ENCODE results near the gene KRTAP10-11. TPM values are rescaled to one million over a fixed set of nuclear protein-coding genes. Genes with fewer than 3 reads are reported as not detected.
"Not testable (repeated sequence)": the region's sequence is repeated elsewhere in the genome, so short reads cannot be mapped to it uniquely, and the experiment has no call there.

The KRTAP10-11 gene
- total and polyA plus RNA-seq, 4 donors, result not detected

DNA sequence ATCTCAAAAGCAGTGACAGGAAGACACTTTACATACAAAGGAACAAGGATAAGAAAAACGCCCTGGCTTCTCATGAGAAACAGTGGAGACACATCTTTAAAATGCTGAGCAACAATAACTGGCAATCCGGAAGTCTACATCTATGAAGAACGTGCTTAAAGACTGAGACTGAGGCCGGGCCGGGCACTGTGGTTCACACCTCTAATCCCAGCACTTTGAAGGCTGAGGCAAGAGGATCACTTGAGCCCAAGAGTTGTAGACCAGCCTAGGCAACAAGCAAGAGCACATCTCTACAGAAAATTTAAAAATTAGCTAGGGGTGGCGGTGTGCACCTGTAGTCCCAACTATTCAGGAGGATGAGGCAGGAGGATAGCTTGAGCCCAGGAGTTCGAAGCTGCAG, 37.9 kb downstream of the KRTAP10-11 start:
- H3K27ac ChIP-seq (ENCODE audit: low read depth in 1 of 2, low read length in 2 of 2), result no peak overlapping the region
- H3K9ac ChIP-seq (ENCODE audit: low read depth in 1 of 2, low read length in 2 of 2), result no peak overlapping the region
- no peaks in the 10 kb centered on the region for H3K9me3 ChIP-seq (ENCODE audit: control insufficient read depth in 4 of 4, low read length in 3 of 4)
- no peak overlapping the region for H3K4me3 ChIP-seq (ENCODE audit: low read depth in 1 of 3, low read length in 3 of 3)
- no peak for DNase-seq (ENCODE audit: low spot score)
- no peak for TF ChIP-seq JUND (IDR thresholded peaks at IDR 0.05)
- TF ChIP-seq, protein P1, sequence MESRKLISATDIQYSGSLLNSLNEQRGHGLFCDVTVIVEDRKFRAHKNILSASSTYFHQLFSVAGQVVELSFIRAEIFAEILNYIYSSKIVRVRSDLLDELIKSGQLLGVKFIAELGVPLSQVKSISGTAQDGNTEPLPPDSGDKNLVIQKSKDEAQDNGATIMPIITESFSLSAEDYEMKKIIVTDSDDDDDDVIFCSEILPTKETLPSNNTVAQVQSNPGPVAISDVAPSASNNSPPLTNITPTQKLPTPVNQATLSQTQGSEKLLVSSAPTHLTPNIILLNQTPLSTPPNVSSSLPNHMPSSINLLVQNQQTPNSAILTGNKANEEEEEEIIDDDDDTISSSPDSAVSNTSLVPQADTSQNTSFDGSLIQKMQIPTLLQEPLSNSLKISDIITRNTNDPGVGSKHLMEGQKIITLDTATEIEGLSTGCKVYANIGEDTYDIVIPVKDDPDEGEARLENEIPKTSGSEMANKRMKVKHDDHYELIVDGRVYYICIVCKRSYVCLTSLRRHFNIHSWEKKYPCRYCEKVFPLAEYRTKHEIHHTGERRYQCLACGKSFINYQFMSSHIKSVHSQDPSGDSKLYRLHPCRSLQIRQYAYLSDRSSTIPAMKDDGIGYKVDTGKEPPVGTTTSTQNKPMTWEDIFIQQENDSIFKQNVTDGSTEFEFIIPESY (IDR thresholded peaks at IDR 0.05), result no peak
- no peak for TF ChIP-seq EGR1 (IDR thresholded peaks at IDR 0.05; ENCODE audit: low read depth in 2 of 2)
- no peak for TF ChIP-seq SP1 (IDR thresholded peaks at IDR 0.05)
- no peak for TF ChIP-seq FOXA1 (IDR thresholded peaks at IDR 0.05)
- no peak for TF ChIP-seq HNF4G (IDR thresholded peaks at IDR 0.05)
- no peak for TF ChIP-seq YY1 (IDR thresholded peaks at IDR 0.05)
- TF ChIP-seq, protein P2, sequence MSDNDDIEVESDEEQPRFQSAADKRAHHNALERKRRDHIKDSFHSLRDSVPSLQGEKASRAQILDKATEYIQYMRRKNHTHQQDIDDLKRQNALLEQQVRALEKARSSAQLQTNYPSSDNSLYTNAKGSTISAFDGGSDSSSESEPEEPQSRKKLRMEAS (IDR thresholded peaks at IDR 0.05), result no peak
- TF ChIP-seq, protein P3, sequence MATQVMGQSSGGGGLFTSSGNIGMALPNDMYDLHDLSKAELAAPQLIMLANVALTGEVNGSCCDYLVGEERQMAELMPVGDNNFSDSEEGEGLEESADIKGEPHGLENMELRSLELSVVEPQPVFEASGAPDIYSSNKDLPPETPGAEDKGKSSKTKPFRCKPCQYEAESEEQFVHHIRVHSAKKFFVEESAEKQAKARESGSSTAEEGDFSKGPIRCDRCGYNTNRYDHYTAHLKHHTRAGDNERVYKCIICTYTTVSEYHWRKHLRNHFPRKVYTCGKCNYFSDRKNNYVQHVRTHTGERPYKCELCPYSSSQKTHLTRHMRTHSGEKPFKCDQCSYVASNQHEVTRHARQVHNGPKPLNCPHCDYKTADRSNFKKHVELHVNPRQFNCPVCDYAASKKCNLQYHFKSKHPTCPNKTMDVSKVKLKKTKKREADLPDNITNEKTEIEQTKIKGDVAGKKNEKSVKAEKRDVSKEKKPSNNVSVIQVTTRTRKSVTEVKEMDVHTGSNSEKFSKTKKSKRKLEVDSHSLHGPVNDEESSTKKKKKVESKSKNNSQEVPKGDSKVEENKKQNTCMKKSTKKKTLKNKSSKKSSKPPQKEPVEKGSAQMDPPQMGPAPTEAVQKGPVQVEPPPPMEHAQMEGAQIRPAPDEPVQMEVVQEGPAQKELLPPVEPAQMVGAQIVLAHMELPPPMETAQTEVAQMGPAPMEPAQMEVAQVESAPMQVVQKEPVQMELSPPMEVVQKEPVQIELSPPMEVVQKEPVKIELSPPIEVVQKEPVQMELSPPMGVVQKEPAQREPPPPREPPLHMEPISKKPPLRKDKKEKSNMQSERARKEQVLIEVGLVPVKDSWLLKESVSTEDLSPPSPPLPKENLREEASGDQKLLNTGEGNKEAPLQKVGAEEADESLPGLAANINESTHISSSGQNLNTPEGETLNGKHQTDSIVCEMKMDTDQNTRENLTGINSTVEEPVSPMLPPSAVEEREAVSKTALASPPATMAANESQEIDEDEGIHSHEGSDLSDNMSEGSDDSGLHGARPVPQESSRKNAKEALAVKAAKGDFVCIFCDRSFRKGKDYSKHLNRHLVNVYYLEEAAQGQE (IDR thresholded peaks at IDR 0.05), result no peak
- no peak for TF ChIP-seq FOXA2 (IDR thresholded peaks at IDR 0.05)
- no peak for TF ChIP-seq RXRA (IDR thresholded peaks at IDR 0.05)
- no peak for TF ChIP-seq TAF1 (conservative IDR thresholded peaks at IDR 0.05)
- 63% methylated on average over 7 of the region's 7 CpGs for WGBS
- no peaks in the 10 kb centered on the region for H3K36me3 ChIP-seq (ENCODE audit: control insufficient read depth in 4 of 4, insufficient read depth in 3 of 4, low read depth in 1 of 4, low read length in 3 of 4)
- no peaks in the 10 kb centered on the region for H3K4me1 ChIP-seq (ENCODE audit: control insufficient read depth in 4 of 4, insufficient read depth in 4 of 4, low read length in 3 of 4)
- H3K27me3 ChIP-seq (ENCODE audit: control insufficient read depth in 4 of 4, insufficient read depth in 4 of 4, low read length in 3 of 4), result peaks cover 0 to 2% (median under 1%) of the 10 kb centered on the region in 4 donors

DNA sequence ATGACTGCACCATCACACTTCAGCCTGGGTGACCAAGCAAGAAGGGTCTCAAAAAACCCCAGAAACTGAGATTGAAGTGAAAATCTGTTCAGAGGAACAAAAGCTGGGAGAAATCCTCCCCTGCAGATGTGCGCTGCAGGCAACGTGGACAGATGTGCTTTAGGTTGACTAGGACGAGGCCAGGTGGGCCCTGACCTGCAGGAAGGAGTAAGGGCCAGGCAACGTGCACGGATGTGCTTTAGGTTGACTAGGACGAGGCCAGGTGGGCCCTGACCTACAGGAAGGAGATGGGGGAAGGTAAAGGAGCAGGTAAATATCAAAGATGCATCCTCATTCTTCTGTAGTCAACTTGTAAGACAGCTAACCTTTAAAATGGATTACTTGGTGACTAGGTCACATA, 38.3 kb downstream of the KRTAP10-11 start:
- no peak for DNase-seq (ENCODE audit: low spot score)
- peaks cover 0 to 2% (median under 1%) of the 10 kb centered on the region in 4 donors for H3K27me3 ChIP-seq (ENCODE audit: control insufficient read depth in 4 of 4, insufficient read depth in 4 of 4, low read length in 3 of 4)
- WGBS, result 61% methylated on average over 6 of the region's 6 CpGs
- H3K27ac ChIP-seq (ENCODE audit: low read depth in 1 of 2, low read length in 2 of 2), result no peak overlapping the region
- no peak overlapping the region for H3K9ac ChIP-seq (ENCODE audit: low read depth in 1 of 2, low read length in 2 of 2)
- no peak for TF ChIP-seq RXRA (IDR thresholded peaks at IDR 0.05)
- no peak for TF ChIP-seq TAF1 (conservative IDR thresholded peaks at IDR 0.05)
- TF ChIP-seq NR2F2 (IDR thresholded peaks at IDR 0.05), result no peak
- TF ChIP-seq YY1 (IDR thresholded peaks at IDR 0.05), result no peak
- TF ChIP-seq HNF4G (IDR thresholded peaks at IDR 0.05), result no peak
- TF ChIP-seq, protein P4, sequence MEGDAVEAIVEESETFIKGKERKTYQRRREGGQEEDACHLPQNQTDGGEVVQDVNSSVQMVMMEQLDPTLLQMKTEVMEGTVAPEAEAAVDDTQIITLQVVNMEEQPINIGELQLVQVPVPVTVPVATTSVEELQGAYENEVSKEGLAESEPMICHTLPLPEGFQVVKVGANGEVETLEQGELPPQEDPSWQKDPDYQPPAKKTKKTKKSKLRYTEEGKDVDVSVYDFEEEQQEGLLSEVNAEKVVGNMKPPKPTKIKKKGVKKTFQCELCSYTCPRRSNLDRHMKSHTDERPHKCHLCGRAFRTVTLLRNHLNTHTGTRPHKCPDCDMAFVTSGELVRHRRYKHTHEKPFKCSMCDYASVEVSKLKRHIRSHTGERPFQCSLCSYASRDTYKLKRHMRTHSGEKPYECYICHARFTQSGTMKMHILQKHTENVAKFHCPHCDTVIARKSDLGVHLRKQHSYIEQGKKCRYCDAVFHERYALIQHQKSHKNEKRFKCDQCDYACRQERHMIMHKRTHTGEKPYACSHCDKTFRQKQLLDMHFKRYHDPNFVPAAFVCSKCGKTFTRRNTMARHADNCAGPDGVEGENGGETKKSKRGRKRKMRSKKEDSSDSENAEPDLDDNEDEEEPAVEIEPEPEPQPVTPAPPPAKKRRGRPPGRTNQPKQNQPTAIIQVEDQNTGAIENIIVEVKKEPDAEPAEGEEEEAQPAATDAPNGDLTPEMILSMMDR (IDR thresholded peaks at IDR 0.05; ENCODE audit: low read depth, low read length, missing input control), result no peak
- TF ChIP-seq, protein P2 (IDR thresholded peaks at IDR 0.05), result no peak
- TF ChIP-seq, protein P1 (IDR thresholded peaks at IDR 0.05), result no peak
- no peaks in the 10 kb centered on the region for H3K4me1 ChIP-seq (ENCODE audit: control insufficient read depth in 4 of 4, insufficient read depth in 4 of 4, low read length in 3 of 4)
- H3K36me3 ChIP-seq (ENCODE audit: control insufficient read depth in 4 of 4, insufficient read depth in 3 of 4, low read depth in 1 of 4, low read length in 3 of 4), result no peaks in the 10 kb centered on the region
- H3K9me3 ChIP-seq (ENCODE audit: control insufficient read depth in 4 of 4, low read length in 3 of 4), result no peaks in the 10 kb centered on the region
- no peak overlapping the region for H3K4me3 ChIP-seq (ENCODE audit: low read depth in 1 of 3, low read length in 3 of 3)

DNA sequence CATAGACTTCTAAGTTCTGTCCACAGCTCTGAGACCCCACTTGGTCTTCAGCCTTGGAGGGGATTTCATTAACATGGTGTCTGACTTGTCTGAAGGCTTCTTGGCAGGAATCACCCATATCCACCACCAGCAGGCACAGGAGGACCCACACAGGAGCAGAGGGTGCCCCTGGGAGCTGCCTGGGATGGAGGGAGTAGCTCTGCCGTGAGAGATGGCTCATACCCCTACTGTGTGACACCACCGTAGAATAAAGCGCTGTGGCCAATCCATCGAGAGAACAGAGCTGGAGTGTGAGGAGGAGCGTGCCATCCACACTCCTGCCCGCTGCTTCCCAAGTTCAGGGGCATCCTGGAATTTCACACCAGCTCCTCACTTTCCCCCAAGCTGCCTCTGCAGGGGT, 38.8 kb downstream of the KRTAP10-11 start:
- 67% methylated on average over 6 of the region's 6 CpGs for WGBS
- not testable (repeated sequence) for H3K27ac ChIP-seq (ENCODE audit: low read depth in 1 of 2, low read length in 2 of 2); DNase-seq (ENCODE audit: low spot score)

More for the DNA sequence above, 38.8 kb downstream of the KRTAP10-11 start:
- not testable (repeated sequence) for H3K4me3 ChIP-seq (ENCODE audit: low read depth in 1 of 3, low read length in 3 of 3); H3K27me3 ChIP-seq (ENCODE audit: control insufficient read depth in 4 of 4, insufficient read depth in 4 of 4, low read length in 3 of 4); H3K9ac ChIP-seq (ENCODE audit: low read depth in 1 of 2, low read length in 2 of 2); H3K36me3 ChIP-seq (ENCODE audit: control insufficient read depth in 4 of 4, insufficient read depth in 3 of 4, low read depth in 1 of 4, low read length in 3 of 4); H3K4me1 ChIP-seq (ENCODE audit: control insufficient read depth in 4 of 4, insufficient read depth in 4 of 4, low read length in 3 of 4); H3K9me3 ChIP-seq (ENCODE audit: control insufficient read depth in 4 of 4, low read length in 3 of 4)

All from liver (tissue), 9 donors.